Epithelial cell of proximal tubule (primary cell): ENCODE results near the gene TCN2. TPM values are rescaled to one million over a fixed set of nuclear protein-coding genes. Genes with fewer than 3 reads are reported as not detected.

Experiments
- DNase-seq: peaks from one replicate; pipeline ENCODE4 v3.0.0-alpha.2; 2011; ENCODE audit warnings: low read depth
- H3K4me3 ChIP-seq: 2 replicates; pipeline ENCODE4 v1.5.1; 2011; ENCODE audit warnings: low read depth, mild to moderate bottlenecking, low read length
- CTCF ChIP-seq: conservative IDR thresholded peaks from 2 replicates; pipeline ENCODE4 v1.5.1; 2012; ENCODE audit warnings: low read depth, mild to moderate bottlenecking, low read length
- total RNA-seq: library from RNA; depleted of rRNA; stranded (reverse); fragments of >200 nt; gene quantifications from 2 replicates; pipeline ENCODE4 v1.2.3, GENCODE V29; 2015

Gene TCN2
- total RNA-seq, 1 donor from 2014 or later, result 6.9 TPM

- DNase-seq, result no peak
- H3K4me3 ChIP-seq, result peak overlapping the region; percentile 63
- TF ChIP-seq CTCF, result no peak
These were observed 29.5 kb downstream of the TCN2 start for GRCh38 chr22:30636226-30637077.

- H3K4me3 ChIP-seq, result no peak overlapping the region
- no peak for DNase-seq
- TF ChIP-seq CTCF, result no peak
These were observed 30.7 kb downstream of the TCN2 start for GRCh38 chr22:30637701-30638114.

- H3K4me3 ChIP-seq, result no peak overlapping the region
- no peak for DNase-seq
- TF ChIP-seq CTCF, result no peak
These were observed 33.4 kb downstream of the TCN2 start for GRCh38 chr22:30640361-30640760.

GRCh38 chr22:30640839-30641430, 34.0 kb downstream of the TCN2 start:
- no peak overlapping the region for H3K4me3 ChIP-seq
- DNase-seq, result no peak
- TF ChIP-seq CTCF, result no peak

GRCh38 chr22:30643055-30643875, 36.3 kb downstream of the TCN2 start:
- H3K4me3 ChIP-seq, result no peak overlapping the region
- TF ChIP-seq CTCF, result no peak
- no peak for DNase-seq

GRCh38 chr22:30646518-30647160, 39.7 kb downstream of the TCN2 start:
- no peak for DNase-seq
- no peak overlapping the region for H3K4me3 ChIP-seq
- TF ChIP-seq CTCF, result no peak
